GM18519 (cell line): ENCODE data around the gene SLC25A45.
A peak's percentile ranks its signal among the peaks of the same experiment; 100 is the strongest.
"Not testable (repeated sequence)": the region's sequence is repeated elsewhere in the genome, so short reads cannot be mapped to it uniquely, and the experiment has no call there.

Source experiments
- ATAC-seq: cut with Tn5 transposase; IDR thresholded peaks from one replicate; pipeline ENCODE4 v1.9.1; 2021; ENCODE audit warnings: mild to moderate bottlenecking, moderate library complexity; ENCODE audit not compliant: unreplicated experiment, low FRiP score

Gene SLC25A45

GRCh38 chr11:65363770-65364169 lies 18.7 kb downstream of the SLC25A45 start:
- no peak for ATAC-seq

- ATAC-seq = no peak
These were observed 19.5 kb downstream of the SLC25A45 start for GRCh38 chr11:65362966-65363365.

- ATAC-seq = no peak
These were observed 20.0 kb downstream of the SLC25A45 start for GRCh38 chr11:65362320-65362931.

- ATAC-seq = no peak
These were observed 24.5 kb downstream of the SLC25A45 start for GRCh38 chr11:65357856-65358356.

GRCh38 chr11:65356394-65356972 lies 26.0 kb downstream of the SLC25A45 start:
- no peak for ATAC-seq

GRCh38 chr11:65355776-65356393 lies 26.6 kb downstream of the SLC25A45 start:
- ATAC-seq = no peak

- peak; percentile 19 for ATAC-seq
These were observed 27.3 kb downstream of the SLC25A45 start for GRCh38 chr11:65355013-65355775.

- peak; percentile 48 for ATAC-seq
These were observed 28.0 kb downstream of the SLC25A45 start, which contains the start of gene TIGD3 for GRCh38 chr11:65354265-65355012. Gene TIGD3 (plus strand): TSS chr11:65354751. CDS start chr11:65355809, 1,058 bp downstream.

- no peak for ATAC-seq
These were observed 28.6 kb downstream of the SLC25A45 start for GRCh38 chr11:65353900-65354264.

GRCh38 chr11:65353376-65353775 lies 29.1 kb downstream of the SLC25A45 start:
- ATAC-seq = no peak

GRCh38 chr11:65352783-65353182 lies 29.7 kb downstream of the SLC25A45 start:
- ATAC-seq = no peak

- ATAC-seq = no peak
These were observed 30.9 kb downstream of the SLC25A45 start for GRCh38 chr11:65351511-65351910.

GRCh38 chr11:65341856-65342255 lies 40.6 kb downstream of the SLC25A45 start:
- no peak for ATAC-seq

- no peak for ATAC-seq
These were observed 42.2 kb downstream of the SLC25A45 start for GRCh38 chr11:65340226-65340625.

- no peak for ATAC-seq
These were observed 43.8 kb downstream of the SLC25A45 start for GRCh38 chr11:65338676-65339075.

GRCh38 chr11:65334696-65335295 lies 47.6 kb downstream of the SLC25A45 start:
- no peak for ATAC-seq

GRCh38 chr11:65332591-65332990 lies 49.9 kb downstream of the SLC25A45 start:
- not testable (repeated sequence) for ATAC-seq

GRCh38 chr11:65330544-65330943 lies 51.9 kb downstream of the SLC25A45 start:
- no peak for ATAC-seq

- no peak for ATAC-seq
These were observed 52.5 kb downstream of the SLC25A45 start for GRCh38 chr11:65329944-65330403.

- ATAC-seq = no peak
These were observed 53.0 kb downstream of the SLC25A45 start for GRCh38 chr11:65329478-65329877.
